K562 (cell line): ENCODE data around the gene CATSPER4. TPM values are rescaled to one million over a fixed set of nuclear protein-coding genes. Genes with fewer than 3 reads are reported as not detected.

ENCODE experiments used
- DLX4 ChIP-seq: fragments of 250-450 bp; sonication (Bioruptor Pico); IDR thresholded peaks from 2 replicates; pipeline ENCODE4 v1.6.1; 2021; ENCODE audit warnings: mild to moderate bottlenecking
- GABPA ChIP-seq: fragments of 200-800 bp; sonication (Bioruptor generic); conservative IDR thresholded peaks from 2 replicates; pipeline ENCODE4 v1.6.1; 2016; ENCODE audit warnings: low read depth, missing genetic modification characterization, missing compliant biosample characterization
- GATA2 ChIP-seq: sonication (generic); formaldehyde crosslinking; IDR thresholded peaks from 2 replicates; pipeline ENCODE4 v1.4.0; 2020; ENCODE audit warnings: mild to moderate bottlenecking, missing genetic modification reagents
- LARP7 ChIP-seq: fragments of 450-650 bp; IDR thresholded peaks from 2 replicates; pipeline ENCODE4 v1.6.1; 2016
- LCOR ChIP-seq: sonication (generic); formaldehyde crosslinking; IDR thresholded peaks from 2 replicates; pipeline ENCODE4 v1.8.0; 2022; ENCODE audit warnings: mild to moderate bottlenecking, missing genetic modification reagents
- PHF21A ChIP-seq: fragments of 450-650 bp; IDR thresholded peaks from 2 replicates; pipeline ENCODE4 v1.6.1; 2017; ENCODE audit warnings: low read depth, borderline replicate concordance
- SMC3 ChIP-seq: conservative IDR thresholded peaks from 2 replicates; pipeline ENCODE4 v1.6.1; 2011; ENCODE audit warnings: low read depth, low read length, improper control_type of control experiment; ENCODE audit not compliant: insufficient read depth
- SP1 ChIP-seq: sonication (generic); formaldehyde crosslinking; IDR thresholded peaks from 2 replicates; pipeline ENCODE4 v1.8.1; 2022; ENCODE audit warnings: mild to moderate bottlenecking, missing genetic modification reagents
- ZNF12 ChIP-seq: sonication (generic); formaldehyde crosslinking; IDR thresholded peaks from 2 replicates; pipeline ENCODE4 v1.4.0; 2020; ENCODE audit warnings: mild to moderate bottlenecking, missing genetic modification reagents
- ZNF253 ChIP-seq: fragments of 250-450 bp; sonication (Bioruptor Pico); conservative IDR thresholded peaks from 2 replicates; pipeline ENCODE4 v1.6.1; 2021; ENCODE audit warnings: mild to moderate bottlenecking
- ZNF707 ChIP-seq: fragments of 250-450 bp; sonication (Bioruptor Pico); conservative IDR thresholded peaks from 2 replicates; pipeline ENCODE4 v1.8.0; 2022; ENCODE audit warnings: inconsistent platforms, mild to moderate bottlenecking, moderate library complexity
- ZSCAN29 ChIP-seq: fragments of 450-650 bp; IDR thresholded peaks from 2 replicates; pipeline ENCODE4 v1.6.1; 2017
- polyA plus RNA-seq, 8 experiments: library from polyadenylated mRNA; depleted of rRNA in 4 of 8; stranded (reverse) in 5 of 8; unstranded in 3 of 8; fragments of >200 nt; fragmentation: Nextera tagmentation in 2 of 8; fragmentation: Illumina TruSeq in 1 of 8; extraction: Ambion mirVana in 2 of 8; extraction: Trizol in 1 of 8; gene quantifications; 2 replicates each; pipeline versions ENCODE4 v1.2.1 to v1.2.3, GENCODE V29; 2011 to 2014; ENCODE audit warnings: inconsistent platforms in 1 of 8, missing spikeins in 1 of 8
- total RNA-seq, 7 experiments: library from RNA; depleted of rRNA in 6 of 7; stranded (reverse); fragments of >200 nt in 6 of 7; fragmentation: Illumina TruSeq in 2 of 7; extraction: Trizol in 2 of 7; gene quantifications; 2 replicates each; pipeline versions ENCODE4 v1.2.1 to v1.2.3, GENCODE V29; 2011 to 2021; ENCODE audit warnings: low replicate concordance in 1 of 7
- TF ChIP-seq, protein P1 (sequence below), 2 experiments: fragments of 150-350 bp in 1 of 2; IDR thresholded peaks; 2 replicates each; pipeline ENCODE4 v1.6.1; 2012 to 2016; ENCODE audit warnings: low read depth in 2 of 2, low read length in 2 of 2, mild to moderate bottlenecking in 1 of 2, moderate library complexity in 1 of 2
- TF ChIP-seq, protein P2 (sequence below): fragments of 450-650 bp; IDR thresholded peaks from 2 replicates; pipeline ENCODE4 v1.6.1; 2016; ENCODE audit warnings: missing biosample characterization, missing genetic modification characterization
- TF ChIP-seq, protein P3 (sequence below), 2 experiments: fragments of 450-650 bp; conservative IDR thresholded peaks; 2 replicates each; pipeline ENCODE4 v1.6.1; 2017; ENCODE audit warnings: mild to moderate bottlenecking in 2 of 2, moderate library complexity in 2 of 2
- TF ChIP-seq, protein P4 (sequence below), 2 experiments: fragments of 450-650 bp; IDR thresholded peaks; 2 replicates each; pipeline ENCODE4 v1.6.1; 2018; ENCODE audit warnings: mild to moderate bottlenecking in 2 of 2, low read depth in 1 of 2; ENCODE audit not compliant: partially characterized antibody in 2 of 2

CATSPER4 gene
- total and polyA plus RNA-seq, 9 of the 15 experiments (the other 6 are each of a cell fraction or from before 2014, with no cell fraction given): 0.04 to 0.13 TPM; not detected in 7

GRCh38 chr1:26234644-26235370 is 44.4 kb downstream of the CATSPER4 start (continued):
- TF ChIP-seq ZNF707 (CRISPR knock-in tag): no peak
- peak; percentile 31; the same call in 1 of the 2 replicates for TF ChIP-seq PHF21A
- no peak for TF ChIP-seq GATA2 (CRISPR knock-in tag)
- TF ChIP-seq ZNF253: no peak
- TF ChIP-seq, protein P1, sequence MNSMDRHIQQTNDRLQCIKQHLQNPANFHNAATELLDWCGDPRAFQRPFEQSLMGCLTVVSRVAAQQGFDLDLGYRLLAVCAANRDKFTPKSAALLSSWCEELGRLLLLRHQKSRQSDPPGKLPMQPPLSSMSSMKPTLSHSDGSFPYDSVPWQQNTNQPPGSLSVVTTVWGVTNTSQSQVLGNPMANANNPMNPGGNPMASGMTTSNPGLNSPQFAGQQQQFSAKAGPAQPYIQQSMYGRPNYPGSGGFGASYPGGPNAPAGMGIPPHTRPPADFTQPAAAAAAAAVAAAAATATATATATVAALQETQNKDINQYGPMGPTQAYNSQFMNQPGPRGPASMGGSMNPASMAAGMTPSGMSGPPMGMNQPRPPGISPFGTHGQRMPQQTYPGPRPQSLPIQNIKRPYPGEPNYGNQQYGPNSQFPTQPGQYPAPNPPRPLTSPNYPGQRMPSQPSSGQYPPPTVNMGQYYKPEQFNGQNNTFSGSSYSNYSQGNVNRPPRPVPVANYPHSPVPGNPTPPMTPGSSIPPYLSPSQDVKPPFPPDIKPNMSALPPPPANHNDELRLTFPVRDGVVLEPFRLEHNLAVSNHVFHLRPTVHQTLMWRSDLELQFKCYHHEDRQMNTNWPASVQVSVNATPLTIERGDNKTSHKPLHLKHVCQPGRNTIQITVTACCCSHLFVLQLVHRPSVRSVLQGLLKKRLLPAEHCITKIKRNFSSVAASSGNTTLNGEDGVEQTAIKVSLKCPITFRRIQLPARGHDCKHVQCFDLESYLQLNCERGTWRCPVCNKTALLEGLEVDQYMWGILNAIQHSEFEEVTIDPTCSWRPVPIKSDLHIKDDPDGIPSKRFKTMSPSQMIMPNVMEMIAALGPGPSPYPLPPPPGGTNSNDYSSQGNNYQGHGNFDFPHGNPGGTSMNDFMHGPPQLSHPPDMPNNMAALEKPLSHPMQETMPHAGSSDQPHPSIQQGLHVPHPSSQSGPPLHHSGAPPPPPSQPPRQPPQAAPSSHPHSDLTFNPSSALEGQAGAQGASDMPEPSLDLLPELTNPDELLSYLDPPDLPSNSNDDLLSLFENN (IDR thresholded peaks at IDR 0.05; ENCODE audit: low read depth in 2 of 2, low read length in 2 of 2): no peak
- TF ChIP-seq DLX4: no peak
- TF ChIP-seq, protein P2, sequence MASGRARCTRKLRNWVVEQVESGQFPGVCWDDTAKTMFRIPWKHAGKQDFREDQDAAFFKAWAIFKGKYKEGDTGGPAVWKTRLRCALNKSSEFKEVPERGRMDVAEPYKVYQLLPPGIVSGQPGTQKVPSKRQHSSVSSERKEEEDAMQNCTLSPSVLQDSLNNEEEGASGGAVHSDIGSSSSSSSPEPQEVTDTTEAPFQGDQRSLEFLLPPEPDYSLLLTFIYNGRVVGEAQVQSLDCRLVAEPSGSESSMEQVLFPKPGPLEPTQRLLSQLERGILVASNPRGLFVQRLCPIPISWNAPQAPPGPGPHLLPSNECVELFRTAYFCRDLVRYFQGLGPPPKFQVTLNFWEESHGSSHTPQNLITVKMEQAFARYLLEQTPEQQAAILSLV (tag): no peak
- TF ChIP-seq SP1 (CRISPR knock-in tag): peak; percentile 52; the same call in 1 of the 2 replicates
- TF ChIP-seq LARP7: peak; percentile 76; the same call in 1 of the 2 replicates
- peak; percentile 83; the same call in 1 of the 2 replicates for TF ChIP-seq LCOR (CRISPR knock-in tag)
- TF ChIP-seq SMC3: 0 out of 2 replicates have a peak, but pooled peaks have one; percentile 13
- peak; percentile 85; the same call in 1 of the 2 replicates for TF ChIP-seq ZNF12 (CRISPR knock-in tag)
- TF ChIP-seq, protein P3, sequence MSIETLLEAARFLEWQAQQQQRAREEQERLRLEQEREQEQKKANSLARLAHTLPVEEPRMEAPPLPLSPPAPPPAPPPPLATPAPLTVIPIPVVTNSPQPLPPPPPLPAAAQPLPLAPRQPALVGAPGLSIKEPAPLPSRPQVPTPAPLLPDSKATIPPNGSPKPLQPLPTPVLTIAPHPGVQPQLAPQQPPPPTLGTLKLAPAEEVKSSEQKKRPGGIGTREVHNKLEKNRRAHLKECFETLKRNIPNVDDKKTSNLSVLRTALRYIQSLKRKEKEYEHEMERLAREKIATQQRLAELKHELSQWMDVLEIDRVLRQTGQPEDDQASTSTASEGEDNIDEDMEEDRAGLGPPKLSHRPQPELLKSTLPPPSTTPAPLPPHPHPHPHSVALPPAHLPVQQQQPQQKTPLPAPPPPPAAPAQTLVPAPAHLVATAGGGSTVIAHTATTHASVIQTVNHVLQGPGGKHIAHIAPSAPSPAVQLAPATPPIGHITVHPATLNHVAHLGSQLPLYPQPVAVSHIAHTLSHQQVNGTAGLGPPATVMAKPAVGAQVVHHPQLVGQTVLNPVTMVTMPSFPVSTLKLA (conservative IDR thresholded peaks at IDR 0.05): peak; percentile 87 to 90
- no peak for TF ChIP-seq ZSCAN29
- TF ChIP-seq, protein P4, sequence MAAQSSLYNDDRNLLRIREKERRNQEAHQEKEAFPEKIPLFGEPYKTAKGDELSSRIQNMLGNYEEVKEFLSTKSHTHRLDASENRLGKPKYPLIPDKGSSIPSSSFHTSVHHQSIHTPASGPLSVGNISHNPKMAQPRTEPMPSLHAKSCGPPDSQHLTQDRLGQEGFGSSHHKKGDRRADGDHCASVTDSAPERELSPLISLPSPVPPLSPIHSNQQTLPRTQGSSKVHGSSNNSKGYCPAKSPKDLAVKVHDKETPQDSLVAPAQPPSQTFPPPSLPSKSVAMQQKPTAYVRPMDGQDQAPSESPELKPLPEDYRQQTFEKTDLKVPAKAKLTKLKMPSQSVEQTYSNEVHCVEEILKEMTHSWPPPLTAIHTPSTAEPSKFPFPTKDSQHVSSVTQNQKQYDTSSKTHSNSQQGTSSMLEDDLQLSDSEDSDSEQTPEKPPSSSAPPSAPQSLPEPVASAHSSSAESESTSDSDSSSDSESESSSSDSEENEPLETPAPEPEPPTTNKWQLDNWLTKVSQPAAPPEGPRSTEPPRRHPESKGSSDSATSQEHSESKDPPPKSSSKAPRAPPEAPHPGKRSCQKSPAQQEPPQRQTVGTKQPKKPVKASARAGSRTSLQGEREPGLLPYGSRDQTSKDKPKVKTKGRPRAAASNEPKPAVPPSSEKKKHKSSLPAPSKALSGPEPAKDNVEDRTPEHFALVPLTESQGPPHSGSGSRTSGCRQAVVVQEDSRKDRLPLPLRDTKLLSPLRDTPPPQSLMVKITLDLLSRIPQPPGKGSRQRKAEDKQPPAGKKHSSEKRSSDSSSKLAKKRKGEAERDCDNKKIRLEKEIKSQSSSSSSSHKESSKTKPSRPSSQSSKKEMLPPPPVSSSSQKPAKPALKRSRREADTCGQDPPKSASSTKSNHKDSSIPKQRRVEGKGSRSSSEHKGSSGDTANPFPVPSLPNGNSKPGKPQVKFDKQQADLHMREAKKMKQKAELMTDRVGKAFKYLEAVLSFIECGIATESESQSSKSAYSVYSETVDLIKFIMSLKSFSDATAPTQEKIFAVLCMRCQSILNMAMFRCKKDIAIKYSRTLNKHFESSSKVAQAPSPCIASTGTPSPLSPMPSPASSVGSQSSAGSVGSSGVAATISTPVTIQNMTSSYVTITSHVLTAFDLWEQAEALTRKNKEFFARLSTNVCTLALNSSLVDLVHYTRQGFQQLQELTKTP (IDR thresholded peaks at IDR 0.05; ENCODE audit: low read depth in 1 of 2, partially characterized antibody in 2 of 2): peak in 1 of 2 experiments; percentile 16
- TF ChIP-seq GABPA: peak; percentile 18; the same call in 1 of the 2 replicates
